PFSK-1 (cell line): ENCODE results near the gene C16orf95.

Experiments used
- FOXP2 ChIP-seq: optimal IDR thresholded peaks from 2 replicates; pipeline ENCODE3; 2011; ENCODE audit warnings: borderline replicate concordance, control low read depth, inconsistent platforms; ENCODE audit not compliant: insufficient read depth; ENCODE audit errors: extremely low read length, extremely low read depth
- POLR2AphosphoS5 ChIP-seq: IDR thresholded peaks from 2 replicates; pipeline ENCODE4 v1.6.1; 2012; ENCODE audit warnings: low read depth, mild to moderate bottlenecking, control low read depth, low read length, moderate library complexity
- REST ChIP-seq, 2 experiments: IDR thresholded peaks; 2 replicates each; pipeline versions ENCODE4 v1.6.1 to v1.8.0; 2011 to 2012; ENCODE audit warnings: low read depth in 2 of 2, low read length in 2 of 2, control low read depth in 1 of 2, inconsistent platforms in 1 of 2, mild to moderate bottlenecking in 1 of 2, moderate library complexity in 1 of 2; ENCODE audit not compliant: insufficient read depth in 1 of 2
- SIN3A ChIP-seq: IDR thresholded peaks from 2 replicates; pipeline ENCODE4 v1.6.1; 2012; ENCODE audit warnings: mild to moderate bottlenecking, low read length, moderate library complexity, borderline replicate concordance; ENCODE audit not compliant: insufficient read depth
- TAF1 ChIP-seq: IDR thresholded peaks from 2 replicates; pipeline ENCODE4 v1.6.1; 2012; ENCODE audit warnings: low read length, control low read depth, borderline replicate concordance; ENCODE audit not compliant: insufficient read depth

Gene C16orf95

GRCh38 chr16:87363771-87364455 is 46.7 kb upstream of the C16orf95 start:
- TF ChIP-seq SIN3A (no peak), TAF1 (no peak), REST (IDR thresholded peaks at IDR 0.05; ENCODE audit: insufficient read depth in 1 of 2, low read depth in 2 of 2, low read length in 2 of 2) (no peak), FOXP2 (peak; percentile 29), POLR2AphosphoS5 (no peak)

- no peak for TF ChIP-seq REST (IDR thresholded peaks at IDR 0.05; ENCODE audit: insufficient read depth in 1 of 2, low read depth in 2 of 2, low read length in 2 of 2)
- TF ChIP-seq POLR2AphosphoS5: no peak
- no peak for TF ChIP-seq TAF1
- TF ChIP-seq SIN3A: no peak
- no peak for TF ChIP-seq FOXP2
Observed at GRCh38 chr16:87361916-87362619, 44.9 kb upstream of the C16orf95 start.

- TF ChIP-seq REST (IDR thresholded peaks at IDR 0.05; ENCODE audit: insufficient read depth in 1 of 2, low read depth in 2 of 2, low read length in 2 of 2) (no peak), TAF1 (no peak), POLR2AphosphoS5 (no peak), FOXP2 (no peak), SIN3A (no peak)
Observed at GRCh38 chr16:87360862-87361610, 43.8 kb upstream of the C16orf95 start.

- TF ChIP-seq REST (IDR thresholded peaks at IDR 0.05; ENCODE audit: insufficient read depth in 1 of 2, low read depth in 2 of 2, low read length in 2 of 2): no peak
- TF ChIP-seq TAF1: no peak
- no peak for TF ChIP-seq POLR2AphosphoS5
- no peak for TF ChIP-seq FOXP2
- no peak for TF ChIP-seq SIN3A
Observed at GRCh38 chr16:87359121-87359520, 41.9 kb upstream of the C16orf95 start.
